HG03342 (cell line): ENCODE measurements around the gene CDKN1B.

Experiments used
- ATAC-seq: cut with Tn5 transposase; IDR thresholded peaks from one replicate; pipeline ENCODE4 v1.9.1; 2021; ENCODE audit warnings: mild to moderate bottlenecking, moderate library complexity; ENCODE audit not compliant: unreplicated experiment

CDKN1B gene

GRCh38 chr12:12700254-12700653 is 16.9 kb upstream of the CDKN1B start:
- ATAC-seq = no peak

GRCh38 chr12:12701457-12701856 is 15.7 kb upstream of the CDKN1B start:
- ATAC-seq = no peak

- ATAC-seq = peak; percentile 78
Measured at GRCh38 chr12:12704593-12705230, 12.5 kb upstream of the CDKN1B start.

DNA sequence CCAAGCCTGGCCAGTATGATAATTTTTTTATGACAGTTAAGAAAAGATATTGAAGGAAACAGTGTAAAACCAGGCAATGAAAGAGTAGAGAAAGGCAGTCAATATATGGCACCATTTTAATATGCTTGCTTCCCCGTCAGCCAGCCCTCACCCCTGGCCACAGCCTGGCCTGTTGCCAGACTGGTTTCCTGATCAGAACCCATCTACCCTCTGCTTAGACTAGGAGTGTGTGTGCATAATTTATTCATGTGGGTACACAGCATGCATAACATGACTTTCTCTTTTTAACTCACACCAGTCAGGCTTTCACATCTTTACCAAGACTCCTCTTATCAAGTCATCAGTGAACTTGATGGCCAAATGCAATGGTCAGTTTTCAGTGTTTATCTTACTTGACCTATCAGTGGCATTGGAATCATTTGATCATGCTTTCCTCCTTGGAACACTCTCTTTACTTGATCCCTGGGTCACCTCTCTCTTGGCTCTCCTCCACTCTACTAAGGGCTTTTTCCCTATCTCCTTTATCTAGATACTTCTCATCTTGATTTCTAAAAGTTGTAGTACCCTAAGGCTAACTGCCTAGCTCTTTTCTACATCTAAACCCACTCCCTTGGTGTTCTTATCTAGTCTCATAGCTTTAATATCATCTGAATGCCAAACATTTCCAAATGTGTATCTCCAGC is 11.2 kb upstream of the CDKN1B start:
- ATAC-seq = no peak

GRCh38 chr12:12713932-12714275 is 3.3 kb upstream of the CDKN1B start:
- no peak for ATAC-seq

DNA sequence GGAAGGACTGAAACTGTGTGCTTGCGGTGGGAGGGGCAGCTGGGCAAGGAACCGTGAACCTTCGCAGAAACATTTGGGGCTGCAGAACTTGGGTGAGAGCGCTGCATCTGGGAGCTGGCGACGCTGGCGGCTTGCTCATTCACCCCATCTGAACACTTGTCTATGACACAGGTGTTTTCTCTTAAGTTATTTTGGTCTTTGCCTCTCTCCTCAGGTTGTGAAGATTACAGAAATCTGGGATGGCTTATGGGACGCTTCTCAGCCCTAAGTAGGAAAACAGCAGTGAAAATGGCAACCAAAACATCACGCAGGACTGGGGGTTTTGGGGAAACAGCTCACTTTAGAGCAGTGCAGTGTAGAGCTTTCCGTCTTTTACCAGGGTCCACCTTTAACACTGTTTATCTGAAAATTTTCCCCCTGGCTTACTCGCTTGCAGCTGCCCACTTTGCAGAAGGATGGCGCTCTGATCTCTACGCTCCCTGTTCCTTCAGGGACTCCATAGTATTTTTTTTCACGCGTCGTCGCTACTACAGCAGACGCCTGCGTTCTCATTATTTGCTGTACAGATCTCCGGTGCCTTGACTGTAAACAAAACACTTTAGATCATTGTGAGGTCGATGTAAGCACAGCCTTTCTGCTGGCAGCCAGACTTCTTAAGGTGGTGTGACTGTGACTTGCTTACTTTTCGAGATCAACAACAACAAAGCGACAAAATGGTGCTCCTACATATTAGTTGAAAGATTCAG is 2.7 kb upstream of the CDKN1B start:
- ATAC-seq = no peak

DNA sequence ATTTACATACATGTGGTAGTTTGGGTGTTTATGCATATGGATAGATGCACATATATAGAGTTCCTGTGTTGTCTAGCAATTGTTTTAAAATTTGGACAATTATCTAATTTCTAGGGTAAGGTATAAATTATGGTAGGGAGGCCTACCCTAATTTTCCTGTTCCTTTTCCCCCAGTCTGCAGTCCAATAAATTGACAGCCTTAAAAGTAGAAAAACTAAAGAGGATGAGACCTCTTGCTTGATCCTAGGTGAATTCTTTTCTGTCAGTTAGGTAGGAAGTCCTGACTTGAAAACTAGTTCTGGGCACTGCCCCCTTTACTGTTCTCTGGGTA is 2.1 kb upstream of the CDKN1B start:
- ATAC-seq = no peak

DNA sequence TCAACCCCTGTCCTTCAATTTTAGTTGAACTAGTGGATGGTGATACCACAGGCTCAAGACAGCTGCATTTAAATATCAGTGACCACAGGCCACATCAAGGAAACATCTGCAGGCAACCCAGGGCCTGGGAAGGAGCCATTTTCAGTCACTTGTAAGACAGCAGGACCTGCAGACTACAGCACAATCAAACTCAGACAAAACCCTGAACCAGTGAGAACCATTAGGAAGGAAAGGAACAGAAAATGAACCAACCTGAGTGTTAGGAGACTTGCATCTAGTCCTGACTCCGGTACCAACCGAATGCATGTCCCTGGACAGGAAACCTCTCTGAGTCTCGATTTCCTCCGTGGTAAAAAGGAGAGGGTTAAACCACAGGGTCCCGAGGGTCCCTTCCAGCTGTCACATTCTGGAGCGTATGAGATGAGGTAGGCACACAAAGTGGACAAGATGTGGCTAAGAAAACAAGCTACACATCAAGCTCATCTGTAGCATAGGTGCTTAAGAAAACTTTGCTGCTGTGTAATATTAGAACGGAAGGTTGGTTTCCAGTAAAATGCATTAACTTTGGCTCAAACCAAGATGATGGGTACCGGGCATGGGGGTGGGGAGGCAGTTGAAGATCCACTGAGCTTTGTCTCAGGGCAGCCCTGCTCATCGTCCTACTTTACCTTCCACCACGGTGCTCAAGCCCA is 1.6 kb upstream of the CDKN1B start:
- peak; percentile 38 for ATAC-seq

- no peak for ATAC-seq
Measured at GRCh38 chr12:12716151-12716792, 896 bp upstream of the CDKN1B start.

GRCh38 chr12:12717586-12718380 is 615 bp downstream of the CDKN1B start:
- peak; percentile 5 for ATAC-seq

DNA sequence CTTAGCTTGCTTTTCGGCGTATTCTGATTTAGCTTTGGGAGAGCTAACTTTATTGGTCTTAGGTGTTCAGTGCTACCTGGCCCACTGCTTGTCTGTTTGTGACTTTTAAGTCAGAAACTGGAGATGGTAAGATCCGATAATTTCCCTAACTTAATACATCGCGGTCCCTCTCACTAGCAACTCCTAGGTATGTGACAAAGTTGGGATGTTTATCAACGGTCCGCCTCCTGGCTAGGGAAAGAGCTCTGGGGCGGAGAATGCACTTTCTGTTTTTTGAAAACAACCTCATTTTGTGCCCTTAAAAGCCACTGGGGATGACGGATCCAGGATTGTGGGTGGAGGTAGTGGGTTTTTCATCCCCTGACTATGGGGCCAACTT is 1.2 kb downstream of the CDKN1B start:
- ATAC-seq = no peak

DNA sequence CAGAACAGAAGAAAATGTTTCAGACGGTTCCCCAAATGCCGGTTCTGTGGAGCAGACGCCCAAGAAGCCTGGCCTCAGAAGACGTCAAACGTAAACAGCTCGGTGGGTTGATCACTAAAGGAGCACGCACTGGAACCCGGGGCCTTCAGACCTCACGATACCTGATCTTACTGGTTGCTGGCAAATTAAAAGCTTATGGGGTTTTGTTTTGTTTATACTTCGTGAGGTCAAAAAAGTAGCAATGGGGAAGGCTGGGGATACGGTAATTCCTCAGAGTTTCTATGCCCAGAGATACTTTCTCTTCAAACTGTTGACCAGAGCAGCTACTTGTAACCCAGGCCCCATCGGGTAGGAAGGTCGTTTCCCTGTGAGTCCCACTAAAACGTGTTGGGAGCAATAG is 1.7 kb downstream of the CDKN1B start:
- no peak for ATAC-seq

DNA sequence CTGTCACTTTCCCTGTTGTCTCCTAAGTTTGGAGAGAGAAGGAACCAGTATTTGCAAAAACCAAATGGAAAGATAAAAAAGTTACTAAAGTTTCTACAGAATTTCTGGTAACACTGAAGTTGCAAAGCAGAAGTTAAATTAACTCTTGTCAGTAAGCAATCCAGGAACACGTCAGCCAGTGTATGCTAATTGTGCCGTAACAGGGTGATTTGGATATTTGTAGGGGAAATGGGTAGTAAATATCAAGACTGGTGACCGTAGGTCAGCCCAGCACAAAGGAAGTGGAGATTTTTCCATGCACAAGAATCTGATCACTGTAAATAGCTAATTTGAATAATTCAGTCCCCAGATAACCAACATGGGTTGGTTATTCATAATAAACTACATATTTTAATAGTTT is 2.3 kb downstream of the CDKN1B start:
- no peak for ATAC-seq

DNA sequence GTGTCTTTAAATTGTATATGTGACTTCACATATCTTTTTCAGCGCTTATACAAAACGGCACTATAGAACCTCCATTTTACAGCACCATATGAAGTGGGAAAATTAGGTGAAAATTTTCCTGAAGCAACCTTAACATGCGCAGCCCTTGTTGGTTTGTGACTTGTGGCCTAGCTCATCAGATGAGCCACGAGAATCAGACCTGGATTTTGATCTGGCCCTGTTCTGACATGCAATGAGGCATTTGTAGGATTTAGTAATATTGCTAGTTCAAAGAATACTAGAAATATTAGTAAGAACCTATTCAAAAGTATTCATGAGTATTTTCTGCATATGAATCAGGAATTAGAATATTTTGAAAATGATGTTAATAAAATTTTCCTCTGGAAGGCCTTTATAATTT is 2.9 kb downstream of the CDKN1B start:
- ATAC-seq = no peak

DNA sequence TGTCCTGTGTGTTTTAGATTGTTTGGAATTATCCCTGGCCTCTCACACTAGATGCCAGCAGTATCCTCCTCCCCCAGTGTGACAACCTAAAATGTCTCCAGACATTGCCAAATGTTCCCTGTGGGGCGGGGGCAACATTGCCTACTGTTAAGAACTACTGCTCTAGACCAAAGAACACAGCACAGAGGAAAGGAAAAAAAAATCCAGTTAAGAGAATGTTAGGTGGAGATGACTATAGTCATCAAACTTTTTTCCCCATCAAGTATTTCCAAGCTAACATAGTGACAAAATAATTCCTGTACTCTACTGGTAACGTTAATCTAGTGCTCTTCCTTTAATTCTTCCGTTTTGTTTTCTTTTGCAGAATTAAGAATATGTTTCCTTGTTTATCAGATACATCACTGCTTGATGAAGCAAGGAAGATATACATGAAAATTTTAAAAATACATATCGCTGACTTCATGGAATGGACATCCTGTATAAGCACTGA is 3.5 kb downstream of the CDKN1B start:
- ATAC-seq = no peak

- no peak for ATAC-seq
Measured at GRCh38 chr12:12721176-12721751, 4.1 kb downstream of the CDKN1B start.

DNA sequence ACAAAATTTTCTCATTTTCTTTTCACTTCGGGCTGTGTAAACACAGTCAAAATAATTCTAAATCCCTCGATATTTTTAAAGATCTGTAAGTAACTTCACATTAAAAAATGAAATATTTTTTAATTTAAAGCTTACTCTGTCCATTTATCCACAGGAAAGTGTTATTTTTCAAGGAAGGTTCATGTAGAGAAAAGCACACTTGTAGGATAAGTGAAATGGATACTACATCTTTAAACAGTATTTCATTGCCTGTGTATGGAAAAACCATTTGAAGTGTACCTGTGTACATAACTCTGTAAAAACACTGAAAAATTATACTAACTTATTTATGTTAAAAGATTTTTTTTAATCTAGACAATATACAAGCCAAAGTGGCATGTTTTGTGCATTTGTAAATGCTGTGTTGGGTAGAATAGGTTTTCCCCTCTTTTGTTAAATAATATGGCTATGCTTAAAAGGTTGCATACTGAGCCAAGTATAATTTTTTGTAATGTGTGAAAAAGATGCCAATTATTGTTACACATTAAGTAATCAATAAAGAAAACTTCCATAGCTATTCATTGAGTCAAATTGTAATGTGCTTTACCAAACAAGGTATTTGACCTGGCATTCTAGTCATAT is 4.8 kb downstream of the CDKN1B start:
- ATAC-seq = no peak

DNA sequence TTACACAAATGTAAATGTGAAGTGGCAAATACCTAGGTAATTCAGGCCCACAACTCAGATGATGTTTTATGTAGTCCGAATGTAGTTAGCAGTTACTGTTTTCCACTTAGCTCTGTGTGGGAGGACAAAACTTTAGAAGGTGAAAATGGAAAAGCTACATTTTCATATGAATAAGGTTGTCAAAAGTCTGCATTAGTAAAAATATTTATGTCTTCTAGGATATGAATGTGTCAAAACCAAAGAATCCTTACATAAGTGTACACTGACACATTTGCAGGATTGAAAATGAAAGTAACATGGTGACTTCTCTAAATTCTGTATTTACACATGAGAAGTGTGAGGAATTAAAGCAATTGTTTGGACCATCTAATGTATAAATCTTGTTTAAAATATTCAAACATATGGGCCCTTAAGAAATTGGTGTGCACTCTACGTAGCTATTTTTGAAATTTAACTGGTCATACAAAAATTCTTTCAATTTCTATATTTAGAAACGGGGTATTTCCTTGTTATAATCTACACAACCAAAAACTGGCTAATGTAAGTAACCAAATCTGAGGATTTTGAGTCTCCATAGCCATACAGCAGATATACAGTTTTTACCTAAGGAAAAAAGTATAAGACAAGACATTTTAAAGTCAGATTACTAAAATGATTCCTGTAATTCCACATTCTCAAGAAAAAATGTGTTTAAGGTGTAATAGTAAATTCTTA is 5.4 kb downstream of the CDKN1B start:
- ATAC-seq = no peak

GRCh38 chr12:12723149-12723680 is 6.0 kb downstream of the CDKN1B start:
- ATAC-seq = no peak
